Activated naive CD4-positive, alpha-beta T cell treated with anti-CD3 and anti-CD28 coated beads, Interleukin-2, amount 50 U/mL, for 24 hours (primary cell): ENCODE results near the gene SLC24A4.

Experiments used
- H3K27ac Mint-ChIP-seq: one replicate; pipeline ENCODE4 v1.8.0; 2021; ENCODE audit warnings: mild to moderate bottlenecking, mixed read lengths
- H3K27me3 Mint-ChIP-seq: one replicate; pipeline ENCODE4 v1.8.0; 2021; ENCODE audit warnings: mixed read lengths
- H3K36me3 Mint-ChIP-seq: one replicate; pipeline ENCODE4 v1.8.0; 2021; ENCODE audit warnings: mixed read lengths
- H3K4me1 Mint-ChIP-seq: one replicate; pipeline ENCODE4 v1.8.0; 2021; ENCODE audit warnings: mixed read lengths
- H3K4me3 Mint-ChIP-seq: one replicate; pipeline ENCODE4 v1.8.0; 2021; ENCODE audit warnings: mild to moderate bottlenecking, mixed read lengths
- H3K9me3 Mint-ChIP-seq: one replicate; pipeline ENCODE4 v1.8.0; 2021; ENCODE audit warnings: mixed read lengths

SLC24A4 gene

GRCh38 chr14:92380582-92380981, 57.6 kb downstream of the SLC24A4 start:
- Mint-ChIP-seq H3K27ac (no peak overlapping the region), H3K36me3 (no peaks in the 10 kb centered on the region), H3K4me3 (no peak overlapping the region), H3K27me3 (no peaks in the 10 kb centered on the region), H3K4me1 (no peaks in the 10 kb centered on the region), H3K9me3 (no peaks in the 10 kb centered on the region)

- Mint-ChIP-seq H3K9me3 (no peaks in the 10 kb centered on the region), H3K36me3 (no peaks in the 10 kb centered on the region), H3K4me1 (no peaks in the 10 kb centered on the region), H3K27me3 (no peaks in the 10 kb centered on the region), H3K27ac (no peak overlapping the region), H3K4me3 (no peak overlapping the region)
Observed at GRCh38 chr14:92382677-92383076, 59.7 kb downstream of the SLC24A4 start.

GRCh38 chr14:92383805-92384204, 60.8 kb downstream of the SLC24A4 start:
- Mint-ChIP-seq H3K27me3 (no peaks in the 10 kb centered on the region), H3K4me3 (no peak overlapping the region)

GRCh38 chr14:92384461-92385133, 61.6 kb downstream of the SLC24A4 start:
- Mint-ChIP-seq H3K4me3 (no peak overlapping the region), H3K27ac (no peak overlapping the region), H3K36me3 (no peaks in the 10 kb centered on the region), H3K4me1 (no peaks in the 10 kb centered on the region), H3K9me3 (no peaks in the 10 kb centered on the region), H3K27me3 (no peaks in the 10 kb centered on the region)

More at GRCh38 chr14:92383805-92384204, 60.8 kb downstream of the SLC24A4 start:
- Mint-ChIP-seq H3K9me3 (no peaks in the 10 kb centered on the region), H3K27ac (no peak overlapping the region), H3K36me3 (no peaks in the 10 kb centered on the region), H3K4me1 (no peaks in the 10 kb centered on the region)

GRCh38 chr14:92385561-92385960, 62.6 kb downstream of the SLC24A4 start:
- no peaks in the 10 kb centered on the region for H3K4me1 Mint-ChIP-seq
- H3K27ac Mint-ChIP-seq, result no peak overlapping the region
- no peaks in the 10 kb centered on the region for H3K27me3 Mint-ChIP-seq
- no peak overlapping the region for H3K4me3 Mint-ChIP-seq
- H3K36me3 Mint-ChIP-seq, result no peaks in the 10 kb centered on the region
- no peaks in the 10 kb centered on the region for H3K9me3 Mint-ChIP-seq

- H3K4me1 Mint-ChIP-seq, result no peaks in the 10 kb centered on the region
- peak overlapping the region; percentile 14 for H3K27ac Mint-ChIP-seq
- no peaks in the 10 kb centered on the region for H3K36me3 Mint-ChIP-seq
- H3K27me3 Mint-ChIP-seq, result no peaks in the 10 kb centered on the region
- no peak overlapping the region for H3K4me3 Mint-ChIP-seq
- no peaks in the 10 kb centered on the region for H3K9me3 Mint-ChIP-seq
Observed at GRCh38 chr14:92386165-92386564, 63.2 kb downstream of the SLC24A4 start.

- Mint-ChIP-seq H3K9me3 (no peaks in the 10 kb centered on the region), H3K27me3 (no peaks in the 10 kb centered on the region), H3K36me3 (no peaks in the 10 kb centered on the region), H3K27ac (no peak overlapping the region), H3K4me1 (no peaks in the 10 kb centered on the region), H3K4me3 (no peak overlapping the region)
Observed at GRCh38 chr14:92386637-92387036, 63.7 kb downstream of the SLC24A4 start.

GRCh38 chr14:92387578-92387977, 64.6 kb downstream of the SLC24A4 start:
- Mint-ChIP-seq H3K27ac (peak overlapping the region; percentile 65), H3K4me1 (no peaks in the 10 kb centered on the region), H3K36me3 (no peaks in the 10 kb centered on the region), H3K4me3 (no peak overlapping the region), H3K27me3 (no peaks in the 10 kb centered on the region), H3K9me3 (no peaks in the 10 kb centered on the region)

- H3K27ac Mint-ChIP-seq, result no peak overlapping the region
- H3K4me1 Mint-ChIP-seq, result no peaks in the 10 kb centered on the region
- no peaks in the 10 kb centered on the region for H3K9me3 Mint-ChIP-seq
- H3K27me3 Mint-ChIP-seq, result no peaks in the 10 kb centered on the region
- no peak overlapping the region for H3K4me3 Mint-ChIP-seq
- H3K36me3 Mint-ChIP-seq, result no peaks in the 10 kb centered on the region
Observed at GRCh38 chr14:92389598-92390158, 66.7 kb downstream of the SLC24A4 start.

GRCh38 chr14:92391726-92392125, 68.8 kb downstream of the SLC24A4 start:
- H3K4me1 Mint-ChIP-seq, result no peaks in the 10 kb centered on the region
- no peak overlapping the region for H3K4me3 Mint-ChIP-seq
- no peaks in the 10 kb centered on the region for H3K27me3 Mint-ChIP-seq
- no peak overlapping the region for H3K27ac Mint-ChIP-seq
- no peaks in the 10 kb centered on the region for H3K9me3 Mint-ChIP-seq
- H3K36me3 Mint-ChIP-seq, result no peaks in the 10 kb centered on the region

GRCh38 chr14:92392711-92393110, 69.7 kb downstream of the SLC24A4 start:
- Mint-ChIP-seq H3K27ac (no peak overlapping the region), H3K4me1 (no peaks in the 10 kb centered on the region), H3K9me3 (no peaks in the 10 kb centered on the region), H3K4me3 (no peak overlapping the region), H3K27me3 (no peaks in the 10 kb centered on the region), H3K36me3 (no peaks in the 10 kb centered on the region)

- Mint-ChIP-seq H3K27ac (peak overlapping the region; percentile 52), H3K4me3 (no peak overlapping the region), H3K9me3 (no peaks in the 10 kb centered on the region), H3K27me3 (no peaks in the 10 kb centered on the region), H3K4me1 (no peaks in the 10 kb centered on the region), H3K36me3 (no peaks in the 10 kb centered on the region)
Observed at GRCh38 chr14:92397150-92397952, 74.4 kb downstream of the SLC24A4 start.

- H3K36me3 Mint-ChIP-seq, result no peaks in the 10 kb centered on the region
- no peaks in the 10 kb centered on the region for H3K27me3 Mint-ChIP-seq
- no peaks in the 10 kb centered on the region for H3K9me3 Mint-ChIP-seq
- H3K27ac Mint-ChIP-seq, result no peak overlapping the region
- no peak overlapping the region for H3K4me3 Mint-ChIP-seq
- no peaks in the 10 kb centered on the region for H3K4me1 Mint-ChIP-seq
Observed at GRCh38 chr14:92397953-92398564, 75.1 kb downstream of the SLC24A4 start.

GRCh38 chr14:92398888-92399636, 76.1 kb downstream of the SLC24A4 start:
- H3K27ac Mint-ChIP-seq, result no peak overlapping the region
- no peaks in the 10 kb centered on the region for H3K4me1 Mint-ChIP-seq
- no peaks in the 10 kb centered on the region for H3K27me3 Mint-ChIP-seq
- H3K9me3 Mint-ChIP-seq, result no peaks in the 10 kb centered on the region
- no peak overlapping the region for H3K4me3 Mint-ChIP-seq
- H3K36me3 Mint-ChIP-seq, result no peaks in the 10 kb centered on the region
